ENCODE data around the gene VEGFA. TPM values are rescaled to one million over a fixed set of nuclear protein-coding genes. Genes with fewer than 3 reads are reported as not detected.

Gene VEGFA
- total RNA-seq, 1 experiment from 2014 or later: 35.5 TPM

- in situ Hi-C loops (cut with HindIII; ENCODE audit: low pct_unique_long_range_greater_than_20kb, low sequenced_read_pairs): no loop called here
- no peak for DNase-seq (ENCODE audit: low read depth, low spot score)
Observed at GRCh38 chr6:43778131-43778855, 8.3 kb downstream of the VEGFA start.

DNA sequence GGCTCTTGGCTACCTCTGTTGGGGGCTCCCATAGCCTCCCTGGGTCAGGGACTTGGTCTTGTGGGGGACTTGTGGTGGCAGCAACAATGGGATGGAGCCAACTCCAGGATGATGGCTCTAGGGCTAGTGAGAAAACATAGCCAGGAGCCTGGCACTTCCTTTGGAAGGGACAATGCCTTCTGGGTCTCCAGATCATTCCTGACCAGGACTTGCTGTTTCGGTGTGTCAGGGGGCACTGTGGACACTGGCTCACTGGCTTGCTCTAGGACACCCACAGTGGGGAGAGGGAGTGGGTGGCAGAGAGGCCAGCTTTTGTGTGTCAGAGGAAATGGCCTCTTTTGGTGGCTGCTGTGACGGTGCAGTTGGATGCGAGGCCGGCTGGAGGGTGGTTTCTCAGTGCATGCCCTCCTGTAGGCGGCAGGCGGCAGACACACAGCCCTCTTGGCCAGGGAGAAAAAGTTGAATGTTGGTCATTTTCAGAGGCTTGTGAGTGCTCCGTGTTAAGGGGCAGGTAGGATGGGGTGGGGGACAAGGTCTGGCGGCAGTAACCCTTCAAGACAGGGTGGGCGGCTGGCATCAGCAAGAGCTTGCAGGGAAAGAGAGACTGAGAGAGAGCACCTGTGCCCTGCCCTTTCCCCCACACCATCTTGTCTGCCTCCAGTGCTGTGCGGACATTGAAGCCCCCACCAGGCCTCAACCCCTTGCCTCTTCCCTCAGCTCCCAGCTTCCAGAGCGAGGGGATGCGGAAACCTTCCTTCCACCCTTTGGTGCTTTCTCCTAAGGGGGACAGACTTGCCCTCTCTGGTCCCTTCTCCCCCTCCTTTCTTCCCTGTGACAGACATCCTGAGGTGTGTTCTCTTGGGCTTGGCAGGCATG is 9.2 kb downstream of the VEGFA start:
- in situ Hi-C loops (cut with HindIII; ENCODE audit: low pct_unique_long_range_greater_than_20kb, low sequenced_read_pairs): no loop called here
- DNase-seq (ENCODE audit: low read depth, low spot score): no peak

DNA sequence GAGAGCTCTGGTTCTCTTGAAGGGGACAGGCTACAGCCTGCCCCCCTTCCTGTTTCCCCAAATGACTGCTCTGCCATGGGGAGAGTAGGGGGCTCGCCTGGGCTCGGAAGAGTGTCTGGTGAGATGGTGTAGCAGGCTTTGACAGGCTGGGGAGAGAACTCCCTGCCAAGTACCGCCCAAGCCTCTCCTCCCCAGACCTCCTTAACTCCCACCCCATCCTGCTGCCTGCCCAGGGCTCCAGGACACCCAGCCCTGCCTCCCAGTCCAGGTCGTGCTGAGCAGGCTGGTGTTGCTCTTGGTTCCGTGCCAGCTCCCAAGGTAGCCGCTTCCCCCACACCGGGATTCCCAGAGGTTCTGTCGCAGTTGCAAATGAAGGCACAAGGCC is 9.8 kb downstream of the VEGFA start:
- no peak for DNase-seq (ENCODE audit: low read depth, low spot score)
- in situ Hi-C loops (cut with HindIII; ENCODE audit: low pct_unique_long_range_greater_than_20kb, low sequenced_read_pairs): no loop called here

DNA sequence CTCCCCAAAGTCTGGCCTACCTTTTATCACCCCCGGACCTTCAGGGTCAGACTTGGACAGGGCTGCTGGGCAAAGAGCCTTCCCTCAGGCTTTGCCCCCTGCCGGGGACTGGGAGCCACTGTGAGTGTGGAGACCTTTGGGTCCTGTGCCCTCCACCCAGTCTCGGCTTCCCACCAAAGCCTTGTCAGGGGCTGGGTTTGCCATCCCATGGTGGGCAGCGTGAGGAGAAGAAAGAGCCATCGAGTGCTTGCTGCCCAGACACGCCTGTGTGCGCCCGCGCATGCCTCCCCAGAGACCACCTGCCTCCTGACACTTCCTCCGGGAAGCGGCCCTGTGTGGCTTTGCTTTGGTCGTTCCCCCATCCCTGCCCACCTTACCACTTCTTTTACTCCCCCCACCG is 10.3 kb downstream of the VEGFA start:
- no peak for DNase-seq (ENCODE audit: low read depth, low spot score)
- in situ Hi-C loops (cut with HindIII; ENCODE audit: low pct_unique_long_range_greater_than_20kb, low sequenced_read_pairs): no loop called here

DNA sequence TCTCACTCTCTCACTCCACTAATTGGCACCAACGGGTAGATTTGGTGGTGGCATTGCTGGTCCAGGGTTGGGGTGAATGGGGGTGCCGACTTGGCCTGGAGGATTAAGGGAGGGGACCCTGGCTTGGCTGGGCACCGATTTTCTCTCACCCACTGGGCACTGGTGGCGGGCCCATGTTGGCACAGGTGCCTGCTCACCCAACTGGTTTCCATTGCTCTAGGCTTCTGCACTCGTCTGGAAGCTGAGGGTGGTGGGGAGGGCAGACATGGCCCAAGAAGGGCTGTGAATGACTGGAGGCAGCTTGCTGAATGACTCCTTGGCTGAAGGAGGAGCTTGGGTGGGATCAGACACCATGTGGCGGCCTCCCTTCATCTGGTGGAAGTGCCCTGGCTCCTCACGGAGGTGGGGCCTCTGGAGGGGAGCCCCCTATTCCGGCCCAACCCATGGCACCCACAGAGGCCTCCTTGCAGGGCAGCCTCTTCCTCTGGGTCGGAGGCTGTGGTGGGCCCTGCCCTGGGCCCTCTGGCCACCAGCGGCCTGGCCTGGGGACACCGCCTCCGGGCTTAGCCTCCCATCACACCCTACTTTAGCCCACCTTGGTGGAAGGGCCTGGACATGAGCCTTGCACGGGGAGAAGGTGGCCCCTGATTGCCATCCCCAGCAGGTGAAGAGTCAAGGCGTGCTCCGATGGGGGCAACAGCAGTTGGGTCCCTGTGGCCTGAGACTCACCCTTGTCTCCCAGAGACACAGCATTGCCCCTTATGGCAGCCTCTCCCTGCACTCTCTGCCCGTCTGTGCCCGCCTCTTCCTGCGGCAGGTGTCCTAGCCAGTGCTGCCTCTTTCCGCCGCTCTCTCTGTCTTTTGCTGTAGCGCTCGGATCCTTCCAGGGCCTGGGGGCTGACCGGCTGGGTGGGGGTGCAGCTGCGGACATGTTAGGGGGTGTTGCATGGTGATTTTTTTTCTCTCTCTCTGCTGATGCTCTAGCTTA is 11.2 kb downstream of the VEGFA start:
- DNase-seq (ENCODE audit: low read depth, low spot score): no peak
- in situ Hi-C loops (cut with HindIII; ENCODE audit: low pct_unique_long_range_greater_than_20kb, low sequenced_read_pairs): no loop called here

DNA sequence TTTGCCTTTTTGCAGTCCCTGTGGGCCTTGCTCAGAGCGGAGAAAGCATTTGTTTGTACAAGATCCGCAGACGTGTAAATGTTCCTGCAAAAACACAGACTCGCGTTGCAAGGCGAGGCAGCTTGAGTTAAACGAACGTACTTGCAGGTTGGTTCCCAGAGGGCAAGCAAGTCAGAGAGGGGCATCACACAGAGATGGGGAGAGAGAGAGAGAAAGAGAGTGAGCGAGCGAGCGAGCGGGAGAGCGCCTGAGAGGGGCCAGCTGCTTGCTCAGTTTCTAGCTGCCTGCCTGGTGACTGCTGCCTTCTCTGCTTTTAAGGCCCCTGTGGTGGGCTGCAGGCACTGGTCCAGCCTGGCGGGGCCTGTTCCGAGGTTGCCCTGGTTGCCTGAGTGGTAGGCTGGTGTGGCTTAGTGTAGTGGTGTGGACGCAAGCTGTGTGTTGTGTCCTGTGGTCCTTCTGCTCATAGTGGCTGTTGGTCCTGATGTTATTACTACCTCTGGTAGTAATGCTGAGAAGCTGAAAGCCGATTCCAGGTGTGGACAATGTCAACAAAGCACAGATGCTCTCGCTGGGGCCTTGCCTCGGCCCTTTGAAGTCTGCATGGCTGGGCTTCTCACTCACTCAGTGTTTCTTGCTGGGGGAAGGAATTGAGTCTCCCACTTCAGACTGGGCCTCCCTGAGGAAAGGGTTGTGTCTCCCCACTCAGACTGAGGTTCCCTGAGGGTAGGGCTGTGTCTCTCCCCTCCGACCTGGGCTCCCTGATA is 12.1 kb downstream of the VEGFA start:
- in situ Hi-C loops (cut with HindIII; ENCODE audit: low pct_unique_long_range_greater_than_20kb, low sequenced_read_pairs): no loop called here
- DNase-seq (ENCODE audit: low read depth, low spot score): no peak

- DNase-seq (ENCODE audit: low read depth, low spot score): no peak
- in situ Hi-C loops (cut with HindIII; ENCODE audit: low pct_unique_long_range_greater_than_20kb, low sequenced_read_pairs): no loop called here
Observed at GRCh38 chr6:43782764-43783513, 12.9 kb downstream of the VEGFA start.

- in situ Hi-C loops (cut with HindIII; ENCODE audit: low pct_unique_long_range_greater_than_20kb, low sequenced_read_pairs): no loop called here
- DNase-seq (ENCODE audit: low read depth, low spot score): no peak
Observed at GRCh38 chr6:43784049-43784855, 14.2 kb downstream of the VEGFA start.

DNA sequence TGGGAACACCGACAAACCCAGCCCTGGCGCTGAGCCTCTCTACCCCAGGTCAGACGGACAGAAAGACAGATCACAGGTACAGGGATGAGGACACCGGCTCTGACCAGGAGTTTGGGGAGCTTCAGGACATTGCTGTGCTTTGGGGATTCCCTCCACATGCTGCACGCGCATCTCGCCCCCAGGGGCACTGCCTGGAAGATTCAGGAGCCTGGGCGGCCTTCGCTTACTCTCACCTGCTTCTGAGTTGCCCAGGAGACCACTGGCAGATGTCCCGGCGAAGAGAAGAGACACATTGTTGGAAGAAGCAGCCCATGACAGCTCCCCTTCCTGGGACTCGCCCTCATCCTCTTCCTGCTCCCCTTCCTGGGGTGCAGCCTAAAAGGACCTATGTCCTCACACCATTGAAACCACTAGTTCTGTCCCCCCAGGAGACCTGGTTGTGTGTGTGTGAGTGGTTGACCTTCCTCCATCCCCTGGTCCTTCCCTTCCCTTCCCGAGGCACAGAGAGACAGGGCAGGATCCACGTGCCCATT is 15.3 kb downstream of the VEGFA start:
- in situ Hi-C loops (cut with HindIII; ENCODE audit: low pct_unique_long_range_greater_than_20kb, low sequenced_read_pairs): no loop called here
- no peak for DNase-seq (ENCODE audit: low read depth, low spot score)

DNA sequence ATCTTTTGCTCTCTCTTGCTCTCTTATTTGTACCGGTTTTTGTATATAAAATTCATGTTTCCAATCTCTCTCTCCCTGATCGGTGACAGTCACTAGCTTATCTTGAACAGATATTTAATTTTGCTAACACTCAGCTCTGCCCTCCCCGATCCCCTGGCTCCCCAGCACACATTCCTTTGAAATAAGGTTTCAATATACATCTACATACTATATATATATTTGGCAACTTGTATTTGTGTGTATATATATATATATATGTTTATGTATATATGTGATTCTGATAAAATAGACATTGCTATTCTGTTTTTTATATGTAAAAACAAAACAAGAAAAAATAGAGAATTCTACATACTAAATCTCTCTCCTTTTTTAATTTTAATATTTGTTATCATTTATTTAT is 15.9 kb downstream of the VEGFA start:
- in situ Hi-C loops (cut with HindIII; ENCODE audit: low pct_unique_long_range_greater_than_20kb, low sequenced_read_pairs): no loop called here

GRCh38 chr6:43786664-43787329 is 16.8 kb downstream of the VEGFA start:
- in situ Hi-C loops (cut with HindIII; ENCODE audit: low pct_unique_long_range_greater_than_20kb, low sequenced_read_pairs): no loop called here
- no peak for DNase-seq (ENCODE audit: low read depth, low spot score)

More for the DNA sequence above, 15.9 kb downstream of the VEGFA start:
- DNase-seq (ENCODE audit: low read depth, low spot score): no peak

DNA sequence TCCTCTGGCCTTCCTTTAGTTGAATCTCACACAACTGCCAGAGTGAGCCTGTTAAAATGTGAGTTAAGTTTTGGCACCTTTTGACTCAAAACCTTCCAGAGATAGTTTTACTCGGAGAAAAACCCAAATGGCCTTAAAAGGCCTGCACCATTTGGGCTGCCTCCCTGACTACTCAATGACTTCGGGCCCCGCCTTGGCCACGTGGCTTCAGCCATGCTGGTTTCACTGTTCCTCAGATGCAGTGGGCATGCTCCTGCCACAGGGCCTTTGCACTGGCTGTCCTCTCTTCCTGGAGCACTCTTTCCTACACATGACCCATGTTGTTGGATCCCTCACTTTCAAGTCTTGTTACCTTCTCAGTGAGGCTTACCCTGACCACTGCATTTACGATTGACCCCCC is 18.3 kb downstream of the VEGFA start:
- in situ Hi-C loops (cut with HindIII; ENCODE audit: low pct_unique_long_range_greater_than_20kb, low sequenced_read_pairs): no loop called here
- no peak for DNase-seq (ENCODE audit: low read depth, low spot score)

DNA sequence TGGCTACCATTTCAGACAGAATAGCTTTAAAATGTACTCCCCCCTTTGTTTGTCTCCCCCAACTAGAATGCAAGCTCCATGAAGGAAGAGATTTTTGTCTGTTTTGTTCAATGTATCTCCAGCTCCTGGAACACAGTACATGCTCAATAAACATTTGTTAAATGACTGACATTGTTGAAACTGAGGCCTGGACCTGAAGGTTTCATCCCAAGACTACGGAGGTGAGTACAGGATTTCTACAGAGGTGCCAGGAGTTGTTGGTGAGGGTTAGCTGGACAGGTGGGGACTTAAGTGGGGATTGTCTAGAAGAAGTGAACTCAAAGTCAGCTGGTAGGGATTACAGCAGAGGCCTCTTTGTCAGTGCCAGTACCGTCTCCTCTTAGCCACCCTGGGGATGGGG is 19.4 kb downstream of the VEGFA start:
- no peak for DNase-seq (ENCODE audit: low read depth, low spot score)
- in situ Hi-C loops (cut with HindIII; ENCODE audit: low pct_unique_long_range_greater_than_20kb, low sequenced_read_pairs): no loop called here

DNA sequence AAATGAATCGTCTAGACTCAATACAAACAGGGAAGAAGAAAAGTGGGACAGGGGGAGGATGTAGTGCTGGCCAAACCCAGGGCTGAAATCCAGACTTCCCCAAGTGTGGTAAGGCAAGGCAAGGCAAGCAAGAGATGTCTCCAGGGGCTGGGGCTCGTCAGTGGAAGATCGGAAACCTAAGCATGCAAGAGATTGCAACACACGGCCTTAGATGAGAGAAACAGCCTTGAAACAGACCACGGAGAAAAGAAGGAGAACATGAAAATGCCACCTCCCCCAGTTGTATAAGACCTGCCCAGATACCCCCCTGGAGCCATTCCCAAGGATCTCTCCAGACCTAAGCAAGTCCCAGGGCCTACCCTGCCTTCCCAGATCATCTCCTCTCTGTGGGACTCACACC is 20.0 kb downstream of the VEGFA start:
- in situ Hi-C loops (cut with HindIII; ENCODE audit: low pct_unique_long_range_greater_than_20kb, low sequenced_read_pairs): no loop called here
- no peak for DNase-seq (ENCODE audit: low read depth, low spot score)

DNA sequence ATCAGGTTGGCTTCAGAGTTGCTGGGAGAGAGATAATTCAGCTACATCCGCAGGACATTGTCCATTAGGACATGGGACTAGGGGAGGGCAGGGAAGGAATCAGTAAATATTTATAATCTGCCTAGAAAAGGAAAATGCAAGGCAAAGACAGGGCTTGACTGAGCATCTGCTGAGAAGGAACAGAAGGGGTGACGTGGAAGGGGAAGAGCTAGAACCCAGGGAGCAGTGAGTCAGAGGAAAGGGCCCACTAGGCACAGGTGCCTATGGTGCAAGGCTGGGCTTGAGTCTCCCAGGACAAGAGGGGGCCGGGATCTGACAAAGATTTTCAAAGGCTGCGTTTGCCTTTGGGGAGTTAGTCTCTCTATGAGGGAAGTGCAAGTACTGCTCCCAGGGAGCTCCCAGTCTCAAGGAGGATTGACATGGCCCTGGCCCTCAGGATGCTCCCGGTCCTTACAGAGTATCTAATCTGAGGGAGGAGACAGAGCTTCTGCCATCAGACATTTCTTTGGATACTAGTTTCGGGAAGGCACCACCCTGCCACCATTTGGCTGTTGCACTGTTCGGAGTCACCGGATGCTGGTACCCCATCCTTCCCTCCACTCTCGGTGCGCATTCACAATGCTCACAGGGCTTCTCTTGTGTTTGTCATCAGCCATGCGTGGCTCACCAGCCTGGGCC is 21.9 kb downstream of the VEGFA start:
- DNase-seq (ENCODE audit: low read depth, low spot score): no peak
- in situ Hi-C loops (cut with HindIII; ENCODE audit: low pct_unique_long_range_greater_than_20kb, low sequenced_read_pairs): no loop called here

Measured in SK-MEL-5 (cell line).